ENCODE results near the gene MYH11.

- TF ChIP-seq CTCF (conservative IDR thresholded peaks at IDR 0.05 in 1 of 2, IDR thresholded peaks at IDR 0.05 in 1 of 2; ENCODE audit: low read depth in 1 of 2, low read length in 2 of 2) (no peak), EZH2 (IDR thresholded peaks at IDR 0.05; ENCODE audit: low read length, missing control alignments) (no peak)
These were observed 45.1 kb downstream of the MYH11 start for GRCh38 chr16:15811481-15812400.

All from fibroblast of lung (primary cell).